Suppressor macrophage (primary cell): Measurements from ENCODE around the gene TNK1.
"Not testable (repeated sequence)": the region's sequence is repeated elsewhere in the genome, so short reads cannot be mapped to it uniquely, and the experiment has no call there.

ENCODE experiments used
- DNase-seq, 4 experiments: peaks; one replicate each; pipeline ENCODE4 v3.0.0-alpha.2; 2020 to 2022

The TNK1 gene

DNA sequence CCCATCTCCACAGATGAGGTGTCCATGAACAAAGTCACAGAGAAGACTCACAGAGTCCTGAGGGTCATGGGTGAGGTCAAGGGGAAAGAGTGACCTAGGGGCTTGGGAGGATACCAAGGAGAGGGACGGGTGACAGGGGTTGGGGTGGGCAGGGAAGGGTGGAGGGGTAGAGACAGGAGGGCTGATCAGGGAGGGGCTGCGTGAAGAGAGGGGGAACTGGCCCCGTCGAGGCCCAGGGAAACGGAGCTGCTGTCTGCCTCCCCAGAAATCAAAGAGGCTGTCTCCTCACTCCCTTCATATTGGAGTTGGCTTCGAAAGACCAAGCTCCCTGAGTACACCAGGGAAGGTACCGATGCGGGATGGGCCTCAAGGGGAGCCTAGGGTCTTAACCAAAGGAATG, 25.3 kb upstream of the TNK1 start:
- DNase-seq = no peak

DNA sequence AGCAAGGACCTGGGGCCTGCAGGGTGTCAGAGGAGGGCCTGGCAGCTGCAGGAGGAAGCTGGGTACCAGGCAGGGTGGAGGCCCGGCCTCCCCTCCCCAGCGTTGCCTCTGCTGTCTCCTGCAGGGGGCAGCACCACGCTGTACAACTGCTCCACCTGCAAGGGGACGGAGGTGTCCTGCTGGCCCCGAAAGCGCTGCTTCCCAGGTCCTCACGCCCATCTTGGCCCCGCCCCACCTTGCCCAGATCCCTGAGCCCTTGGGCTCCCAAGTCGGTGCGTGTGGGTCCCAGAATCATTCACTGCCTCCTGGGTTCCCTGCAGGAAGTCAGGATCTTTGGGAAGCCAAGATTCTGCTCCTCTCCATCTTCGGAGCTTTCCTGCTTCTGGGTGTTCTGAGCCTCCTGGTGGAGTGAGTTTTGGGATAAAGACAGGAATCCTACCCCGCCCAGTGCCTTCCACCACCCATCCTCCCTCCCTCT, 24.8 kb upstream of the TNK1 start:
- peak; percentile 84 to 92 (median 88) for DNase-seq

DNA sequence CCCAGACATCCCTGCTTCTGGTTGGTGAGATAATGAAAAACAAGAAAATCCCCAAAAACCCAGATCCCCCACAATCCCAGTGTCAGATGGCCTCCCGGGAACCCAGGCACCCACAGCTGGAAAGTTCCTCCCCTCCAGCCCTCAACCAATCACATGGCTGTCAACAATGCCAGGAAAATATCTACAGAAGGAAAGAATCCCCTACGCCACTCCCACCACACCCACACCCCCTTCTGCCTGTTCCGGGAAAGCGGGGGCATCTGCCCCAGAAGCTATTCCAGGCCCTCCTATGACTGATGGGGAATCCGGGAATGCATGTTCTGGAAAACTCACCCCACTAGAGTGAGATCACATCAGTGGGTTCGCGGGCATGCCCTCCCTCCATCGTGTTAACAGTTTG, 24.1 kb upstream of the TNK1 start:
- no peak for DNase-seq

DNA sequence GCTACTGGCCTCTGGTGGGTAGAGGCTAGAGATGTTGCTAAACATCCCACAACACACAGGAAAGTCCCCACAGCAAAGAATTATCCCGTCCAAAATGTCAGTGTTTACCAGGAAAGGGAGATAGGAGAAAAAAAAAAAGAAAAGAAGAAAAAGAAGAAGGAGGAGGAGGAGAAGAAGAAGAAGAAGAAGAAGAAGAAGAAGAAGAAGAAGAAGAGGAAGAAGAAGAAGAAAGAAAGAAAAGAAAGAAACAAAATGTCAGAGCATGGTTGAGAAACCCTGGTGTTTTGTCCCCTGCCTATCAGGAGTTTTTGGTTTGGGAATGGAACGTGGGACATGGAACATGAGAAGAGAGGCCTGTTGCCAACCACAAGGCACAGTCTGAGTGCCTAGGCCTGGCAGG, 23.5 kb upstream of the TNK1 start:
- no peak for DNase-seq

DNA sequence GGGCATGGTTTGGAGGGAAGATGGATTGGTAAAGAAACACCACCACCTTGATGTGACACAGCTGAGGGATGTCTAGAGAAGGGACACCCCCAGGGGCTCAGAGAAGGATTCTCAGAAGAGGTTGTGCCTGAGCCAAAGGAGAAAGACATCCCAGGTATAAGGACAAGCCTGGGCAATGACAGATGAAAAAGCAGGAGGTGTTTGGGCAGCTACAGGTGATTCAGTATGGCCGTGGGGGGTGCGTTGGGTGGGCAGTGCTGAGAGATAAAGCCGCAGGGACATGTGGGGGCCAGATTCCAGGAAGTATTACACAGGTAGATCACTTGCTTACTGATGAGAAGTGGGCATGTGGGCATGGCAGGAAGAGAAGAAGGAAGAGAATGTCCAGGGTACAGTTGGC, 19.0 kb upstream of the TNK1 start:
- DNase-seq = no peak

DNA sequence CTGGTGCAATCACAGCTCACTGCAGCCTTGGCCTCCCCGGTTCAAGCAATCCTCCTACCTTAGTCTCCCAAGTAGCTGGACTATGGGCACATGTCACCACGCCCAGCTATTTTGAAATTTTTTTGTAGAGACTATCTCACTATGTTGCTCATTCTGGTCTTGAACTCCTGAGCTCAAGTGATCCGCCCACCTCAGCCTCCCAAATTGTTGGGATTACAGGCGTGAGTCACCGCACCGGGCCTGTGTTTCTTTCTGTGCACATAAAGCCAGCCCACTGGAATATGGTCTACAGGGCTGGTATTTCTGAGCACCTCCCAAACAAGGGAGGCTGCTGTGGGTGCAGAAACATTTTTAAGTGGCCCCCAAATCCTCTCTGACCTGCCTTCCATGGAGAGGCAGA, 17.6 kb upstream of the TNK1 start:
- peak in 2 of 4 experiments; percentile 16 to 21 for DNase-seq

DNA sequence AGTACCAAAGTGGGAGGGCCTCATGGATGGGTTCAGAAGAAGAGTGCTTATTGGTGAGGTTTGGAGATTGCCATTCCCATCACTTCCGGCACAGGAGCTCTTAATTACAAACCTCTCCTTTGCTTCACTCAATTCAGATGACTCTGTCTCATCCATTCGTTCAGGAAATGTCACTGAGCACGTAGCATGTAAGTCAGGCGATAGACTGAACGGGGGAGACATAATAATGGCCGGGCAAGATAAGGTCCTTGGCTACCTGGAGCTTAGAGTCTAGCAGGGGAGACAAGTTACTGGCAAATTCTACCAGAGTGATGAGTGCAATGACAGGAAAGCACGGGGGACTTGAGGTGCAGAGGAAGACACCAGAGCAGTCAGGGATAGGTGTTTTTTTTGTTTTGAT, 14.9 kb upstream of the TNK1 start:
- not testable (repeated sequence) for DNase-seq

DNA sequence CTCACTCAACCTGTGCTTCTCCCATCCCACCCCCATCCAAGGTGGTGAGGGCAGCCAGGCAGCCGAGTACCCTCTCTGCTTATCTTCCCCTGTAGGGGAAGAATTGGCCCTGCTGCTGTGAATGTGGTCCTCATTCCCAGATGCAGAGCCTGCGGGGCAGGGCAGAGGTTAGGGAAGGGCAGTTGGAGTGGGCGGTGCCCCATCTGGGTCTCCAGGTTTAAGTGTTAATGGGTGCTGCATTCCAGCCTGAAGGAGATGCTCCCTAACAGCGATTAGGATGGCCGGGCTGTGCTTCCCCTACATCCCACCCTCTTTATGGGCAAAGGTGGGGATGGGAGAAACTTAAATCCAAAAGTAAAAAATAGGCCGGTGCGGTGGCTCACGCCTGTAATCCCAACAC, 13.8 kb upstream of the TNK1 start:
- no peak for DNase-seq

DNA sequence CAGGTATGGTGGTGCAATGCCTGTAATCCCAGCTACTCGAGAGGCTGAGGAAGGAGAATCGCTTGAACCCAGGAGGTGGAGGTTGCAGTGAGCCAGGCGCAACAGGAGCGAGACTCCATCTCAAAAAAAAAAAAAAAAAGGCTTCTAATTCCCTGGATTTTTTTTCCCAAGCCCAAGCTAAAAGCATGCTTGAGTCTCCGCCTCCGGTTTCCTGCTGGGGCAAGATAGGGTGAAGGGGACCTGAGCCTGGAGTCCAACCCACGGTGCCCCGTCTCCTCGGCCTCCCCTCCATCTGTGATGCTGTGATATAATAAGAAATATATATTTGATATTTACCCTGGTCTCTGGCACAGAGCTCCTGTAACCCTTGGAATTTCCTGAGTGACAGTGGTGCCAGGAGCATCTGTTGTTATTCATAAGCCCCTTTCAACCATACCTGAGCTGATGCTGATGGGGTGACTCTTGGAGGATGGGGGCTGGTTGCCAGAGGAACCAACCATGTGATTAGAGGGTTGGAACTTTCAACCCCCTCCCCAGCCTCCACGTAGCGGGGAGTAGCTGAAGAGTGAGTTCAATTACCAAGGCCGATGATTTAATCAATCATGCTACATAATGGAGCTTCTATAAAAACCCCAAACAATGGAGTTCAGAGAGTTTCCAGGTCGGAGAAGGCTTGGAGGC, 12.8 kb upstream of the TNK1 start:
- no peak for DNase-seq

- not testable (repeated sequence) for DNase-seq
These were observed 12.3 kb upstream of the TNK1 start for GRCh38 chr17:7368599-7368994.

- no peak for DNase-seq
These were observed 11.1 kb upstream of the TNK1 start for GRCh38 chr17:7369825-7370224.

DNA sequence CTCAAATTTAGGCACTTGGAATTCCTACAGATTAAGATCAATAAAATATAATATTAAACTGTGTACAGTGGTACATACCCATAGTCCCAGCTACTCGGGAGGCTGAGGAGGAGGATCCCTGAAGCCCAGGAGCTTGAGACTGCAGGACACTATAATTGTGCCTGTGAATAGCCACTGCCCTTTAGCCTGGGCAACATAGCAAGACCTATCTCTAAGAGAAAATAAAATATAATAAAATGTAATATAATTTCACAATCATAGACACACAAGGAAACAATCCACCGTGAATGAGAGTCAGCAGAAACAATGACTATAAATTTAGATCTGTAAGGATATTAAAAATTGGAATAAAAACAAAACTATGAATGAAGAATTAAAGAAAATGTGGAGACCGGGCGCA, 10.0 kb upstream of the TNK1 start:
- no peak for DNase-seq

GRCh38 chr17:7374353-7374752, 6.5 kb upstream of the TNK1 start:
- DNase-seq = no peak

DNA sequence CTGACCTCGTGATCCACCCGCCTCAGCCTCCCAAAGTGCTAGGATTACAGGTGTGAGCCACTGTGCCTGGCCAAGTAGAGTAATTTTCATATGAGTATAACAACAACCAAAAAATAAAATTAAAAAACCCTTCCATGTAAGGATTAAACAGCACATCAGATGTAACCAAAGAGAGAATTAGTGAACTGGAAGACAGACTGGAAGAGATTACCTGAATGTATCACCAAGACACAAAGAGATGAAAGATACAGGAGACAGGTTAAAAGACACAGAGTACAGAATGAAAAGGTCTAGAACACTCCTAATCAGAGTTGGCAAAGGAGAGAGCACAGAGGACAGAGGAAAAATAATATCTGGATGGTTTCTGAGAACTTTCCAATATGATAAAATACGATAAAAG, 1.8 kb upstream of the TNK1 start:
- DNase-seq = no peak

- DNase-seq = peak; percentile 13 to 41 (median 40)
These were observed 568 bp upstream of the TNK1 start for GRCh38 chr17:7380321-7380720.

DNA sequence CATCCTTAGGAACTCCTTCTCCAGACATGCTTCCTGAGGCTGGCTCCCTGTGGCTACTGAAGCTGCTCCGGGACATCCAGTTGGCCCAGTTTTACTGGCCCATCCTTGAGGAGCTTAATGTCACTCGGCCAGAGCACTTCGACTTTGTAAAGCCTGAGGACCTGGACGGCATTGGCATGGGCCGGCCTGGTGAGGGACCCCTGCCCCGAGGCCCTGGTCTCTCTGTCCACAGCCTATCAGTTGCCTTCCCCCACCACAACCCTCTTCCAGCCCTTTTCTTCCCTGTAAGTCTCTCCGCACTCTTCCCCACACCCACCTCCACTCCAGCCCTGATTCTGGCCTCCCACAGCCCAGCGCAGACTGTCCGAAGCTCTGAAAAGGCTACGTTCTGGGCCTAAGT, 2.0 kb downstream of the TNK1 start:
- DNase-seq = no peak

GRCh38 chr17:7383371-7383741, 2.5 kb downstream of the TNK1 start:
- DNase-seq = no peak

DNA sequence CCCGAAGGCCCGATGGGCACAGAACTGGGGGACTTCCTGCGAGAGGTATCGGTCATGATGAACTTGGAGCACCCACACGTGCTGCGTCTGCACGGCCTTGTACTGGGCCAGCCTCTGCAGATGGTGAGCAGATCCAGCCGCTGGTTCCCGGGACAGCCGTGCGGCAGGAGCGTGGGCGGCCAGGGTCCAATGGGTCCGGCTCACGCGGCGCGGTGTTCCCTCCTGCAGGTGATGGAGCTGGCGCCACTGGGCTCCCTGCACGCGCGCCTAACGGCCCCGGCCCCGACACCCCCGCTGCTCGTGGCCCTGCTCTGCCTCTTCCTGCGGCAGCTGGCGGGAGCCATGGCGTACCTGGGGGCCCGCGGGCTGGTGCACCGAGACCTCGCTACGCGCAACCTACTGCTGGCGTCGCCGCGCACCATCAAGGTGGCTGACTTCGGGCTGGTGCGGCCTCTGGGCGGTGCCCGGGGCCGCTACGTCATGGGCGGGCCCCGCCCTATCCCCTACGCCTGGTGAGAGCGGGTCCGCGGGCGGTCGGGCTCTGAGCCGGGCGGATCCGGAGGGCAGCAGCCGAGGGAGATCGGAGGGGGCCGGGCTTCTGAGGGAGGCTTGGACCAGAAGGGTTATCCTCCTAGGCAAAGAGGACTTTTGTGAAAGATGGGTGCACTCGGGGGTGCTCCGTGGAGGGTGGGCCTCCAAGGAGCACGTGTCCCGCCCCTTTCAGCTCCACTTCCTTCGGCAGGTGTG, 3.0 kb downstream of the TNK1 start:
- peak; percentile 21 to 60 (median 34) for DNase-seq

GRCh38 chr17:7384489-7385081, 3.7 kb downstream of the TNK1 start:
- DNase-seq = no peak

DNA sequence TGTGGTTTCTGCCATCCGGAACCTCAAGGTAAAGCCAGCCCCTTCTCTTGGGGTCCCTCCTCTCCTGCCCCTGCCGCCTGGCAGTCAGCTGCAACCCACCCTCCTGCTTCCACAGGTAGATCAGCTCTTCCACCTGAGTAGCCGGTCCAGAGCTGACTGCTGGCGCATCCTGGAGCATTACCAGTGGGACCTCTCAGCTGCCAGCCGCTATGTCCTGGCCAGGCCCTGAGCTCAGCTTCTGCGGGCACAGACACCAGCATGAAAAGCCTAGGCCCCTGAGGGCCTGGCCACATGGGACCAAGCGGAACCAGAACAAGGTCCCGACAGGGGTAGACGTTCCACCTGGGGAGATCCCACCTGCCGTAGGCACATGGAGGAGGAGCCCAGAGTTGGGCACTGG, 8.0 kb downstream of the TNK1 start:
- no peak for DNase-seq

DNA sequence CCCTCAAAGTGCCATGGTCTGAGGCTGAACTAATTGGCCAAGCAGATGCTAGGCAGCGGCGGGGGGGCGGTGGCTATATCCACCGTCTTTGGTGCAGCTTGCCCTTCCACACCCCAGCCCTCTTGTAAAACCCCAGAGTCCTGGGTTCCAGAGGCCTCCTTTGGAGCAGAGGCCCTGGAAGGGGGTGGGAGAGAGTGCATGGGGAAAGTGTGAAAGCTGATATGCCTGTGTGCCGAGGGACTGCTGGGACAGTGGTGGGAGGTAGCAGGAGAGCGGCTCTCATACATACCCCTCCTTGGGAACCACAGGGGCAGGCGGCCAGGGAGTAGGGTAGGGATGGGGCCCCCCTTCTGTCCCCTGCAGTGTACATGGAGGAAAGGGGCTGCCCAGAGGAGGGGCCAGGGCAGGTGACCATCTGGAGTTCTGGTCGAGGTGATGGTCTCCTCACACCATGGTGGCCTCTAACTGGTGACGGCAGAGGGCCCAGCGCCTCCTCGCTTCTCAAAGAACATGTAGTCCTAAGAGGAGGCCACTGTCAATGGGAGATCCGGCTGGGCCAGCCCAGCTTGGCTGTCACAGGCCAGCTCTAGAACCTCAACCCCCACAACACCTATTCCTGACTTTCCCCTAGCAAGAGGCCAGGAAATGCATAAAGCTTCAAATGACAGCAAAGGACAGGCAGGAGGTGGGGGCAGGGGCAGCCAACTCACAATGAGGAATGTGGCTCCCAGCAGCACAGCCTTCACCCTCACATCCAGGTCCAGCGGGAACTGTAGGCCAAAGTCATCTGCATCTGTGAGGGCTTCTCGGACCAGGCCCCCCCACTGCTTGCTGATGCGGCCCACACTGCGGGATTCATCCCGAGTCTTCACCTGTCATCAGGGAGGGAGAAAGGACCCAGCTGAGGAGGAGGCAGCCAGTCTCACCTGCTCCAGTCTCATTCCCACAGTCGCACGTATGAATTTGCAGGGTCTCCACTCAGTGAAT, 9.3 kb downstream of the TNK1 start:
- DNase-seq = no peak

GRCh38 chr17:7391307-7391706, 10.4 kb downstream of the TNK1 start:
- no peak for DNase-seq
